GM18858 (cell line): ENCODE measurements around the gene PRKCQ.
"Not testable (repeated sequence)": the region's sequence is repeated elsewhere in the genome, so short reads cannot be mapped to it uniquely, and the experiment has no call there.

Source experiments
- ATAC-seq: cut with Tn5 transposase; IDR thresholded peaks from one replicate; pipeline ENCODE4 v1.9.1; 2021; ENCODE audit not compliant: unreplicated experiment

Gene PRKCQ

DNA sequence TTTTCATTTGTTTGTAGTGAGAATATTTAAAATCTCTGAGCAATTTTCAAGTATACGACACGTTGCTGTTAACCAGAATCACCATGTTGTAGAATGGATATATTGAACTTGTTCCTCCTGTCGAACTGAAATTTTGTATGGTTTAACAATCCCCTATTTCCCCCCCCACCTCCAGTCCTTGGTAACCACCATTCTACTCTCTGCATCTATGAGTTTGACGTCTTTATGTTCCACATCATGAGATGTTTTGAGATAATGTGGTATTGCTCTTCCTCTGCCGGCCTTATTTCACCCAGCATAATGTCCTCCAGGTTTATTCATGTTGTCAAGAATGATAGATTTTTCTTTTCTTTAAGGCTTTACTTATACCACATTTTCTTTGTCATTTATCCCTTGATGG lies 17.4 kb upstream of the PRKCQ start:
- no peak for ATAC-seq

DNA sequence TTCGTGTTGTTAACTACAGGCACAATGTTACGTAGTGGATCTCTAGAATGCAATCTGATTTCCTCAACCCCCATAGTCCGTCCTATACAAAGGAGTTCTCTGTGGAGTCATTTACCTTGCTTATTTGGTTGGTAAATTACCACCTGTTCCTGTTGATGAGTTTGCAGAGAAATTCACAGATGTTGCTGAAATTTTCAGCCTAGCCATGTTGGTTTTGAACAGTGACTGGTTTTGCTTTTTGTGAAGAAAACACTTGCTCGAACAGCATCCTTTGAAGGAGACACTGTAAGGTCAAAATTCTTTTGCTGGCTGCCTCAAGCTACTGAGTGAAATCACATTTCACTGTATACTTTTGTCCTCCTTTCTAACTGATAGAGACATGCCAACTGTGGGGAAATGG lies 15.4 kb upstream of the PRKCQ start:
- no peak for ATAC-seq

DNA sequence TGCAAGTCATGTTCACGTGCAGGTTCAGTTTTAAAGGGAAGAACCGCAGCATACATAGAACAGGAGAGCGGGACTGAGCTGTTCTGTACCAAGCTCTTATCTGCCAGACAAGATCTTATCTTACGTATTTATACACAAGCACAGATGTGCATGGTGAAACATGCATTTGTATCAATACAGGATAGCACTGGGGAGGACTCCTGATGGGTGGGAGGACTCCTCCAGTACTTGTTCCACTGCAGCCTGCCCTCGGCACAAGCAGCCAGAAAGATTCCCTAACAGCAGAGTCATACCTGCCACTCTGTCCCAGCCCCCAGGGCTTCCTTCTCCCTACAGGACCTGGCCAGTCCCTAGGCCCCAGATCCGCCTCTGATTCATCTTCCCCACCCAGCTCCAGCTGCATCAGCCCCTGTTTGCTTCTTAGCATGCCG lies 13.2 kb upstream of the PRKCQ start:
- no peak for ATAC-seq

DNA sequence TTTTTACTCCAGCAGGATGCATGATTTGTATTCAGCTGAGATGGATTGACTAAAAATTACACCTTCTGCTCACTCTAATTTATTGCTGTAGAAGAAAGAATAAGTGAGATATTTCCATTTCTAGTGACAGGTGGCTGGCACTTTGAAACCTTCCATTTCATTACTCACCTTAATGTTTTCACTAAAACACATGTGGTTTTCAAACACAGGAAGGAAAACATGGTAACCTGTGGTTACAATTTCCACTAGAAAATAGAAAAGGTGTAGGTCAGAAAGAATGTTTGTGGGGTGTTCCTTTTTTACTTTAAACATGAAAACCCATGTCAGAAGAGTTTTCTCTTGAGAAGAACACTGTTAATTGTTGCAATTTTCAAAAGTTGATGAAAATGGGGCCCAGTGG lies 12.0 kb upstream of the PRKCQ start:
- ATAC-seq: no peak

DNA sequence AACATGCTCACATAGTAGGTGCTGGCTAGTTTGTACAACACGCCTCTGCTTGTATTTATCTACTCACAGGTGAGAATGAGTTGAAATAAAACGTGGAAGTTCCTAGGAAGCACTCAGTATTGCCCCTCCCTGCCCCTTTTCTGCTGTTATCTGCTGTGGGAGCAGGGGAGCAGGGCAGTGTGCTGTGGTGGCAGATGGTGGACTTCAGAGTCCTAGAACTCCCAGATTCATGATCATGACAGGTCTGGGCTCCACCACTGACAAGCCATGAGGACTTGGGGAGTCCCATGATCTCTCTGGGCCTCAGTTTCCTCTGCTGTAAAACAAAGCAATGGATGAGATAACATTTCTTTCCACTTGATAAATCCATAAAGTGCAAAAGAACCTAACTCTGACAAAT lies 11.6 kb upstream of the PRKCQ start:
- no peak for ATAC-seq

GRCh38 chr10:6590100-6590499 lies 10.0 kb upstream of the PRKCQ start:
- no peak for ATAC-seq

GRCh38 chr10:6589287-6590094 lies 9.4 kb upstream of the PRKCQ start:
- no peak for ATAC-seq

GRCh38 chr10:6588845-6589244 lies 8.8 kb upstream of the PRKCQ start:
- no peak for ATAC-seq

DNA sequence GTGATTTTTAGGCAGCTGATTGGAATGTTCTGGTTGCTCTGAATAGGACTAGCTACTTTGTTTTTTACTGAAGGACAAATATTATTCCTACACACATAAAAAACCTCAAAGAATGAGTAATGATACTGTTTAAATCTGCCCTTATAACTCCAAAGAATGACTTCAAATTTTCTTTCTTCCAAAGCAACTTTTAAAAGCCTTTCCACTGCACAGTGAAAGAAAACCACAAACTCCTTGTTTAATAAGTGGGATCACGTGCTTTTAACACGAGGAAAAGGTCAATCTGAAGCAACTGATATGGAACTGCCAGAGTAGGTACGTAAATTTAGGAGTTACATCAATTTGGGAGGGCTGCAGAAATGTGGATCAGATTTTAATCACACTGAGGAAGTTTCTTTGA lies 8.0 kb upstream of the PRKCQ start:
- no peak for ATAC-seq

DNA sequence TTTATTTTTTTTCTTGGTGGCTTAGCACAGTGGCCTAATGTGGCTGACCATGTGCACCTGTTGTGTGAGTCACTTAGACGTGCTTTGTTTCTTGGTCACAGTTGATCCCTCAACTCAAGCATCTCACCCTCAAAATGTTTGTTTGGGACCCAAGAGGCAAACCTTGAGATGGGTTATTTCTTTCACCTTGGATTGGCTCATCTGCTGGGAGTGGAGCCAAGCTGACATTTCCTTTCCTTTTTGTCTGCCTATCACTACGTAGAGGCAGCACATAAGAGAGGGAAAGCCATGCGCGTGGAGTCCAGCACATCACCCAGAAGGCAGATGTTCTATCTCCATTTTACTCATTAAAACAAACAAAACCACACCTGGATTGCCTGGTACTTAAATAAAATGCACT lies 6.4 kb upstream of the PRKCQ start:
- no peak for ATAC-seq

- no peak for ATAC-seq
Observed at GRCh38 chr10:6583447-6583846, 3.4 kb upstream of the PRKCQ start.

DNA sequence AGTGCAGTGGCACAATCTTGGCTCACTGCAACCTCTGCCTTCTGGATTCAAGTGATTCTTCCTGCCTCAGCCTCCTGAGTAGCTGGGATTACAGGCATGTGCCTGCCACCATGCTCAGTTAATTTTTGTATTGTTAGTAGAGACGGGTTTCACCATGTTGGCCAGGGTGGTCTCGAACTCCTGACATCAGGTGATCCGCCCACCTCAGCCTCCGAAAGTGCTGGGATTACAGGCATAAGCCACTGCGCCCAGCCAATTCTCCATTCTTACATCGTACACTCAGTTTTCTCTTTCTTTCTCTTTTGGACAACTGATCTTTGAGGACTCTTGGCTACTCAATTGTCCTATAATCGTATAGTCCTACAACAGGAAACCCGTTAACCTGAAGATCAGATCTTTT lies 2.8 kb upstream of the PRKCQ start:
- not testable (repeated sequence) for ATAC-seq

- ATAC-seq: no peak
Observed at GRCh38 chr10:6582298-6582697, 2.2 kb upstream of the PRKCQ start.

DNA sequence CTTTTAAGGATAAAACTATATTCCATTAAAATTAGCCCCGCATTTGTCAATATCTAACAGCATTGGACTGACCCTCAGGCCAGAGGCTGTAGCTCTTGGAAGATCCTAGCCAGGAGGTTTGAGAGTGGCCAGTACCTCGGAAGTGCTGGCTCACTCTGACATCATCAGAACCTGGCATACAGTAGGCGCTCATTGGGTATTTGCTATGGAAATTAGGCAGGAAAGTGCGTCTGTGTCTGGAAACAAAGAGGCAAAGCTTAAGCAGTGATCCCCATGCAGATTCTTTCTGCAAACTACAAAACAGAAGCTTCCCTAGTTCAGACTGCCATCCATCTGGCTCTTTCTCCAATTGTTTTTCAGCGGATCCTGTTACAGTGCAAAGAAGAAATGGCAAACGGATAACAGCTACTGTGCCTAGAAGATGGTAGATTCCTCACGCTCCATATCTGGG lies 1.7 kb upstream of the PRKCQ start:
- ATAC-seq: no peak

DNA sequence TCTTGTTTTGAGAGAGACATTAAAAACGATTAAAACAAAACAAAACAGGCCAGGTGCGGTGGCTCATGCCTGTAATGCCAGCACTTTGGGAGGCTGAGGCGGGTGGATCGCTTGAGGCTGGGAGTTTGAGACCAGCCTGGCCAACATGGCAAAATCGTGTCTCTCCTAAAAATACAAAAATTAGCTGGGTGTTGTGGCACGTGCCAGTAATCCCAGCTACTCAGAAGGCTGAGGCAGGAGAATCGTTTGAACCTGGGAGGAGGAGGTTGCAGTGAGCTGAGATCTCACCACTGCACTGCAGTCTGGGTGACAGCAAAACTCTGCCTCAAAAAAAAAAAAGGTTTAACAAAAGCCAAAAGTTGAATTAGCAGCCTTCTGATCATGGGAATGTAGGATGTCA lies 1.1 kb upstream of the PRKCQ start:
- ATAC-seq: not testable (repeated sequence)

- peak; percentile 79 for ATAC-seq
Observed at GRCh38 chr10:6580279-6581029, 378 bp upstream of the PRKCQ start.

- no peak for ATAC-seq
Observed at GRCh38 chr10:6579183-6579903, 733 bp downstream of the PRKCQ start.

- no peak for ATAC-seq
Observed at GRCh38 chr10:6578795-6579182, 1.3 kb downstream of the PRKCQ start.

- no peak for ATAC-seq
Observed at GRCh38 chr10:6578251-6578771, 1.8 kb downstream of the PRKCQ start.

DNA sequence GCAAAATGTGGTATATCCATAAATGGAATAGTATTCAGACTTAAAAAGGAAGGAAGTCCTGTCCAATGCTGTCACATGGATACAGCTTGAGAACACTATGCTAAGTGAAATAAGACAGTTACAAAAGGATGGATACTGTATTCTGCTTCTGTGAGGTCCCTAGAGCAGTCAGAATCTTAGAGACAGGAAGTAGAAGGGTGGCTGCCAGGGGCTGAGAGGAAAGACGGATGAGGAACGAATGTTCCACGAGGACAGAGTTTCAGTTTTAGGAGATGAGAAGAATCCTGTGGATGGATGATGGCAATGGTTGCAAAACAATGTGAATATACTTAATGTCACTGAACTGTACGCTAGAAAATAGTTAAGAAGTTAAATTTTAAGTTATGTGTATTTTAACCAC lies 3.8 kb downstream of the PRKCQ start:
- no peak for ATAC-seq

DNA sequence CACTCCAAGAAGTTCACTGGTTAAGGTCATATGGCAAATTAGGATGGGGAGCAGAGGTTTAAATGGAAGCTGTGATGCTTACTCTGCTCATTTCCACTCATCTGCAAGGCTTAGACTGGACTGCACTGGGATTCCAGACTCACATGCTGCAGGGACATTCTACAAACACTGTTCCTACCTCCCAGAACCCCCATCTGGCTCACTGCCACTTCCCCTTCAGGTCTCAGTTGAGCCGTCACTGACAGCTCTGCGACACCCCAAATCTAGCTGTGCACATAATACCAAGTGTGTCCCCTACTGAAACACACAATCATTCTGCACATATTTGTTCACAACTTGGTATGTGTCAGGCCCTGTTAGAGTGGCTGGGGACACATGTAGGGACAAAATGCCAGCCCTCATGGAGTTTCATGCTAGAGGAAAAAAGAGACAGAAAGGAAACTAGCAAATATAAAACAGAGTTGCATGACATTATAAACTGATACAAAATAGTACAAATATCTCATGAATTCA lies 5.4 kb downstream of the PRKCQ start:
- ATAC-seq: no peak
